T1000 (cell line): ENCODE data around the gene CCDC40.

ENCODE experiments used
- DNase-seq: peaks from one replicate; lab custom pipeline; 2025; ENCODE audit warnings: mixed read lengths; lab: John Stamatoyannopoulos, UW

Gene CCDC40

DNA sequence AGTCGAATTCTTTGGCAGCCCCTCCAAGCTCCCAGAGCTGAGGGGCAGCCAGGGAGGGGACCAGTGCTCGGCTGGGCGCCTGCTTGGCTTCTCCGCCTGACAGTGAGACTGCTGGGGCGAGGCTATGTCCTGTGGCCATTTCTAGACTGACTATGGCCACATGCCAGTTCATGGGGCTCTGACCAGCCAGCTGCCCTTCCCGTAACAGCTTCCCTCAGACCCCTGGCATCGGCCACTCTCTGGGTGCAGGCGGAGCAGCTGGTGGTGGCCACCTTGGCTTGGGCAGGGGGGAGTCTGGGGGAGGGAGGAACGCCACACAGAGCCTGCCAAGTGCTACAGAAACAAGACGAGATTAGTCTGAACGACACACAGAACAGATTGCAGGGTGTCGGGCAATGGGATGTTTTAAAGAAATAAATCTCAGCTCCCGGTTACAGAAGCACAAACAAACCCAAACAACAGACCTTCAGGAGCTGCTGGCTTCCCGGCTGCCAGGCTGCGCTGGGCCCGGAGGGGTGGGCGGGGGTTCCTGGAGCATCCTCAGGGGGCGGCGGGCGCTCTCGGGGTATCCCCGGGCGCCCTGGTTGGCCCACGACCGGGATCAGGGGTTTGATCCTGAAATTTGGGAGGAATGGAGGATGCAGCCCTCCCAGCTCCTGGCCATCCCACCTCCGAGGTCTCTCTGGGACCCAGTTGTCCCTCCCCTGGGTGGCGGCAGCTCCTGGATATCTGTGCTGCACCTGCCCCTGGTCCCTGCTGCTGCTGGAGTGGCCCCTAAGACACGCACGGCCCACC is 35.3 kb upstream of the CCDC40 start:
- DNase-seq, result no peak

DNA sequence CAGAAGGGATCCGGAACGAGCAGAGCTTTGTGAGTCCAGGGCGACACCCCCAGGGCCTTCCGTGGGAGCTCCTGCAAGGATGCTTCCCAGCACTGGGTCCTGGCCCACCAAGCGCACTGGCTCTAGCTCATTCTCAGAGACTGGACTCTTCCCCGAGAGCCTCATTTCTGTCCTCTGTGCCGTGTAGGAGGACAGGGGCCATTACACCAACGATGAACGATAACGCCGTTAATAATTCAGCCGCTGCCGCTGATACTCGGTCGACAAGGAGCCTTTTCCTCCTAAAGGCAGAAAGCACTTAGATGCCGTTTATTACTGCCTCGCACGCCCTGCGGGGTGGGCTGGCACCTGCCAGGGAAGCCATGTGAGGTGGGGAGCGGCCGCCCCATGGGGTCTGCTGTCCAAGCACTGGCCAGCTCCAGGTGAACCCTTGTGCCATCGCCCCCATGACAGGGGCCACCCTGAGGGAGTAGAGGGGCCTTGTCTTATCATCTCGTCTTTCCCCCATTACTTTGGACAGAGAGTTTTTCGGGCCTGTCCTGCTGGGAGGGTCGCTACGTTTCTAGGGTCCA is 34.3 kb upstream of the CCDC40 start:
- no peak for DNase-seq

DNA sequence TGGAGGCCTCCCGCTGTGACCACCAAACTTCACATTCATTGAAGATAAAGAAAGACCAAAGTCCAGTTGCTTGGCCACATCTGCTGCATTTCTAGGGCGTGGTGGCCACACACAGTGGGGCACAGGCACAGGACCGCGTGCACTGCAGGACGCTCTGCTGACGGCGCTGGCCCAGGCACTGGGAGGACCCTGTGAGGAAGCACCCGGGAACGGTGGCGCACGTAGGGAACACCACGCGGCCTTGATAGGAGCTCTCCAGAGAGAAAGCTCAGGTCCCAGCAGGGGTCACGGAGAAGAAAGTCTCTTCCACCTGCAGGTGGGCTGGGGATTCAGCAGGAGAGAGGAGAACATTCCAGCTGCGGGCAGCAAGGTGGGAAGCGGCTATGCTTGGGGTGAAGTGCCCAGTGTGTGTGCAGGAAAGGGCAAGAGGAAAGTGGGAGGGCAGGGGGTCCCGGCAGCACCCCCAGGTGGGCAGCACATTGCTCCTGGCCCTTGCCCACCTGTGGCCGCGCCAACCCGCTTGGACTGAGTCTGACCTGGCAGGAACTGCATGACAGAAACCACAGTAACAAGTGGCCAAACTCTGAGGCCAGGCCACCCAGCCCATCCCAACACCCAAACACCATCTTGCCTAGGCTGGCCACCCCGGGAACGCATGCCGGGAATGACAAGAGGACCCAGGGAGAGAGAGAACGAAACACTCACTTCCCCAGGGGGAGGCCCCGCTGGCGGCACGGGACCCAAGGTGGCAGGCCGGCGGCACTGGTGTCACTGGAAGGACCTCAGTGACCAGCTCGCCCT is 33.6 kb upstream of the CCDC40 start:
- DNase-seq, result no peak

DNA sequence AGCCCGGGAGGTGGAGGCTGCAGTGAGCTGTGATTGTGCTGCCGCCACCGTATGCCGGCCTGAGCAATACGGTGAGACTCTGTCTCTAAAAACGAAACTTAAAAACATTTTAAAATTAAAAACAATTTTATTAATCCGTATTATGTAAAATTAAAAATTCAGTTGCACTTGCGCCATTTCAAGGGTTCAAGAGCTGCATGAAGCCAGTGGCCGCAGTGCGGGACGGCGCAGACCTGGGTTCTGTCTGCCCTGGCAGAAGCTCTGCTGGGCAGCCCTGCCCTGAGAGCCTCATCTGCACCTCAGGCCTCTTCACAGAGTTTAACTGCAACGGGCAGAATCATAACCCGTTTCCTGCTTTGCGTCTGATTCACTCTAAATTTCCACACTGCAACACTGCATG is 32.5 kb upstream of the CCDC40 start:
- no peak for DNase-seq

DNA sequence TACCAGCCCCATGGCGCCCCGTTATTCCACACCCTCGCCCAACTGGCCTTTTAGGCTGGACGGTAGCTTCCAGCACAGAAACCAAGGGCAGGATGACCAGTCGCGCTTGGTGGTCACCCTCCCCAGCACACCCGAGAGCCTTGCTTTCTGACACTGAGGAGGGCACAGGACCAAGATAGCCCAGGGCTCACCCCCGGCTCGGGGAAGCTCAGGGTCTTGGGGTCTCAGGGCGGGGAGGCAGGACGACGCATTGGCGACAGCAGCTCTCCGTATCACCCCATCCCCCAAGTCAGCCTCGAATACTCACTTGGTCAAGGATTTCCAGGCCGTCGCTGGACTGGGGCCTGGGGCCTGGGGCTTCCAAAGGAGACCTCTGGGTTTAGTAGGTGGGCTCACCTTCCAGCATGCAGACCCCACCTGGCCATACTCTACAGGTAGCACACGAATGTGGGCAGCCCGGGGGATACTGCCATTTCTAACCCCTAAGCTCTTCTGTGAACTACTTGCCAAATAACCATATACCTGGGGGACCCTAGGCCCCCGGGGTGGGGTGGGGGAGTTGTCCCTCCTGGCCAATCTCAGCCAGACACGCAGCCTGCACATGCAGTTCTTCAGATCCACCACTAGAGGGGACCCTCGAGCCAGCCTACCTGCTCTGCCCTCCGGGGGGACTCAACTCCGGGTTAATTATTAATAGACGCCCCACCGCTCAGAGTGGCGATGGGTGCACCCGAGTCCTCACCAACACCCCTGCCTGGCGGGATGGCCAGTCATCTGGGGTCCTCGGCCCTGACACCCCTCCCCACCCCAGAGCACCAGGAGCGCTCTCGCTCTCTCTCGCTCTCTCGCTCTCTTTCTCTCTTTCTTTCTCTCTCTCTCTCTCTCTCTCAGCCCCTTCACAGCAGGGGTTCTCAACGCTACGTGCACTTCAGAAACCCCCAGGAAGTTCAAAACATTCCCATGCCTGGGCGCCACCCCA is 30.8 kb upstream of the CCDC40 start:
- no peak for DNase-seq

DNA sequence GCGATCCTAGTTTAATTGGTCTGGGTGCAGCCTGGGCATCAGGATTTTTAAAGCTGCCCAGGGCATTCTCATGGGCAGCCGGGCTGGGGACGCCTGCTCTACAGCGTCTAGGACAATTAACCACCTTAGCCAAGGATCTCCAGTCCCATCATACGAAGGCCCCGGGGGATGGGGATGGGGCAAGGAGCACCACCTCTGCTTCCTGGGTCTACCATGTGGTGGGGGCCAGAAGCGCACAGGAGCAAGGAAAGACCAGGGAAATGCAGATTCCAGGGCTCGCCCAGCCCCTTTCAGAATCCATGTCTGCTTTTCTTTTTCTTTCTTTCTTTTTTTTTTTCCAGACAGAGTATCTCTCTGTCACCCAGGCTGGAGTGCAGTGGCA is 30.1 kb upstream of the CCDC40 start:
- no peak for DNase-seq

DNA sequence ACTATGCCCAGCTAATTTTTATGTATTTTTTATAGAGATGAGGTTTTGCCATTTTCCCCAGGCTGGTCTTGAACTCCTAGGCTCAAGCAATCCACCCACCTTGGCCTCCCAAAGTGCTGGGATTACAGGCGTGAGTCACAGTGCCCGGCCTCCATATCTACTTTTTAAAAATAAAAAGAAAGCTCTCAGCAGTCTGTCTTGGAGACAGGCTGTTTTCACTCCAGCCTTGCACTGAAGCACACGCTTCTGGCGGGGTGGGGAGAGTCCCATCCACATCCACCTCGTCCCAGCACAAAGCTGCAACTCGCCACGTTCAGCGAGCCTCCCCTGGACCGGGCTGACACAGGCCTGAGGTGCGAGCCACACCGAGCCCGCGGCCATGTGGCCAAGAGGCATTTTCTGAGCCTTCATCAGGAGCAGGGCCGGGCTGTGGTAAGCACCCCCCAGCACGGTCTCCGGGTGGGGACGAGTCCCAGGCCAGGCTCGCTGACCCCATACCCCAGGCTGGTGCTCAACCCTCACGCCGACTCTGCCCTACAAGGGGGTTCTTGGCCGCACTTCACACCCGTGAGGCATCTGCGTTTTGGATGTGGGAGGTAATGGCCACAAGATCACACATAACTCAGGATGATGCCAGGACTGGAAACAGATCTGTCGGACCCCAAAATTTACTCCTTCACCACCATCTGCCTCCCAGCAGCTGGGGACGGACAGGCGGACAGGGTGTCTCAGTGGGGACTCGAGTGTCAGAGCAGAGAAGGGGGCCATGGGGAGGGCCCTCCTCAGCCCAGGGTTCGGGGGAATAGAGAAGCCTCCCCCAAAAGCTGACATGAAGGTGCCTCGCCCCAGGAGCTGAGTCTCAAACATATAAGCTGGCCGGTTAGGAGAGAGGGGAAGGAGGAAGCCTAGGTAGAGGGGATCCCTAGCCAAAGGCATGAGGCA is 29.4 kb upstream of the CCDC40 start:
- DNase-seq, result no peak

GRCh38 chr17:80007939-80008338 is 28.5 kb upstream of the CCDC40 start:
- no peak for DNase-seq

DNA sequence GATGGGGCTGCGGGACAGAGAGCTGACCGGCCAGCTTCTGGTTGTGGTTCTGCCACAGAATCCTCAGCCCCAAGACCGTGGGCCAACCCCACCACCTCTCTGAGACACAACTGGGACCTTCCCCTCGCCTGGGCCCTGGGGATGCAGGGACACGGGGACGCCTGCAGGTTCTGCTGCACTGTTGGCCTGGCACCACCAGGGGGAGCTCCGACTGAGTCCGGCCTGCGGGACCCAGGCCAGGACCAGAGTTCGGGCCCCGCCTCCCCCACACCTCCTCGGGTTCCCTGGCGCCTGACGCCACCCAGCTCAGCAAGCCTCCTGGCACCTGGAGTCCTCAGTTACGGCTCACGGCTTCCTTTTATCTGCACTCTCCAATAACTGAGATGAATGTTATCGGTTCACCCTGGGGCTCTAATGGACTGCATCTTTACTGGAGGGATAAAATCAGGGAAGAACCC is 28.0 kb upstream of the CCDC40 start:
- DNase-seq, result peak; percentile 61

- no peak for DNase-seq
Observed at GRCh38 chr17:80008848-80009247, 27.6 kb upstream of the CCDC40 start.

DNA sequence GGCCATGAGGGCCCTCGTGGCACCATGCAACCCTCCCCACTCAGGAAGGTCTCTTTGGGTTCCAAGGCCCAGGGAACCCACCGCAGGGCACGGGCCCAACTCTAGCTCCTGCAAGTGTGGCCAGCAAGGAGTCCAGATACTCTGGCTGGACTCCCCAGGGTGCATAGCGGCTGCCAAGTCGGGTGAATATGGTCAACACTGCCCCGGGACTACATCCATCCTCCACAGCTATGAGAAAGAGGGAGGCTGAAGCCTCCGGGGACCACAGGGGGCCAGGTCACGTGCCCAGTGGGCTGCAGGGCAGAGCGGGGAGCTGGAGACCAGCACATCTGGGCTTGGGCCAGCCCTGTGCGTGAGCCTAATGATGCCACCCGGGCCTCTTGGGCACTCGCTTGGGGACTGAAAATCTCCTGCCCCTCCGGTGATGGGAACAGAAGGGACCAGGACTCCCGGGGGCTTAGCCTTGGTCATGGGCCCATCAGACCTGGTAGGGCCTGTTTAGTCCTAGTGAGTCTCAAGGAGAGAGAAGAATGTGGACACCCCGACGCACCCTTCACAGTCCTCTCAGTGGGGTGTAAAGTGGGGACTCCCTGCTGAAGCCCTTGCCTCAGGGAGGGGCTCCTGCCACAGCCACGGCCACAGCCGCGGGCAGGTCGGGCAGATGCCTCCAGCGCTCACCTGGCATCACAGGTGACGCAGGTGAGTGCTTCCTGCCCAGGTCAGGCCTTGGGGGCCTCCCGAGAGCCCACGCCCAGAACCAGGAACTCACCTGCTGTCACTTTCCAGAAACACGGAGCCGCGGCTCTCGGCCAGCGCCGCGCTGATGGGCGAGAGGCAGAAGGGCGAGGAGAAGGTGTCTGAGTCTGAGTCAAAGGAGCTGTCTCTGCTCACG is 26.8 kb upstream of the CCDC40 start:
- DNase-seq, result no peak

DNA sequence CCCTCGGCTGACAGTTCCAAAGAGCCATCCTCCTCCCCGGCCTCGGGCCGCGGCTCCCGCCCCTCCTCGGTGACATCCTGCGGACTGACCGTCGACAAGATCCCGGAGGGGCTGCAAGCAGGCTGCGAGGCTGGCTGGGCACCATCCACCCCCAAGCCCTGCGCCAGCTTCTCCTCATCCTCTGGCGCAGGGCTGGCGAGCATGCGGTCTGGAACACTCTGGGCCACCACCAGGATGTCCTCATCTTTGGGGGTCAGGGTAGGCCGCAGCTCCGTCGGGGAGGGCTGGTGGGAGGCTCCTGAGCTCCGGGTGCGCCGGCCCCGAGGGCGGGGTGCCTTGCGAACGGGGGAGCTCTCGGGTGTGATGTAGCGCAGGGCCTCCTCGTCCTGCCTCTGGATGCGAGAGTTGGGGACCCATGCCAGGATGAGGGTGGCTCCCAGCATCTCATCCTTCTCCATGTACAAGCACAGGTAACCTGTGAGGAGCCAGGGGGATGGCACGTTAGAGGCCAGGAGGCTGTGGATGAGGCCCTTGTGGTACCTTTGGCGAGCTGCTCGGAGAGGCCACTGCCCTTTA is 26.1 kb upstream of the CCDC40 start:
- no peak for DNase-seq

DNA sequence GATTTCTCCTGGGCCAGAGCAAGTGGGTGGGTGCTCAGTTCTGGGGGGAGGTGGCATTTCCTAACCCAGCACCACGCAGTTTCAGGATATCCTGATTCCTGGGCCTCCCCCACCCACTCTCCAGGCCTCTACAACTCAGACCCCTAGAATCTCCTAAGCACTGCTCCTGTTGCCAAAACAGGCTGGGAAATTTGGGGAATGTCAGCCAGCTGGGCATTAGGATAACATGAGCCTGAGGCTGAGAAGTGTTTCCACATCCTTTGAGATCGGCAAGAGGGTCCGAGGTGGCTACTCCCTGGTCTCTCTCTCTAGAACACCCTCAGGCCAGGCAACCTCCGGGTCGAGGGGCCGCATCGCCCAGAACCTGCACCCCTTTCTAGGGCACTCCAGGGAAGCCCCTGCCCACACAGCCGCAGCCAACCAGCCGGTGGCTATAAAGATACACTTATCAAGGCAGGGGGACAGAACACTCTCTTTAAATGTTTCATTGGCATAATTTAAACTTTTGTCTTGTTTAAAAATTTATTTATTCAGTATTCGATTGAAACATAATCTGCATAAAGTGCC is 24.4 kb upstream of the CCDC40 start:
- DNase-seq, result no peak

DNA sequence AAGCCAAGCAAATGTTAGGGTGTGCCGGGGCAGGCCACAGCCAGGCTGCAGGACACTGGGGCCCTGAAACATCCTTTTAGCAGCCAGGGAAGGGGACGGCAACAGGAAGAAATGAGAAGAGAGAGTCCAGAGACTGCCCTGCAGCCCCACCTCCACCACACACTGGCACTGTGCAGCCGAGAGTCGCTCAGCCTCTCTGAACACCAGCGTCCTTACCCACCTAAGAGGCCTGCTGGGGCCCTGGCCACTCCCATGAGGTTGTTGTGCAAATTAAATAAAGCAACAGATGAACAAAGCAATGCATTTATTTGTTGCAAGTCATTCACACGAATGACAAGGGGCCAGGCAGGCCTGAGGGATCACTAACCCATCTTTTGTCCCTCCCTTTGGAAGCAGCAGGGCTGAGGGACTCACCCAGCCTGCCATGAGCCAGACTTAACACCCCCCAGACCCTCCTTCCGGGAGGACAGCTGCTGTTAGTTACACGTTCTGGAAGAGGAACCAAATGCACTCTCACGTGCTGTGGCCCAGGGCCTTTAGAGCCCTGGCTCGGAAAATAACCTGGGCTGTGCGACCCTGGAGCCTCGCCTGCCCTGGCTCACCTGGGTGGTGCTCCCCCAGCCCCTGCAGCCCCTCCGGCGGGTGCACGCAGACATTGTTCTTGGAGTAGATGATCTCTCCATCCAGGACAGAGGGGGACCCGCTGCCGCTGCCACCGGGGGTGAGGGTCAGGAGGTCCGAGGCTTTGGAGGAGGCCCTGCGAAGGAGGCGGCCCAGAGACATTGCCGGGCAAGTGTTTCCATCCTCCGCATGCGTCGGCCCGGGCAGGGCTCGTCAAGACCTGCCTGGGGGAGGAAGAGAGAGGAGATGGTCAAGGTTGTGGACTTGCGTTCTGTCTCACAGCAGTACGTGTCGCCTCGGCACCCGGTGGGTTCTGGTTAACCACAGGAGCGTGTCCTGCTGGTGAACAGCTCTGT is 23.4 kb upstream of the CCDC40 start:
- no peak for DNase-seq

GRCh38 chr17:80017226-80018010 is 19.0 kb upstream of the CCDC40 start:
- no peak for DNase-seq

DNA sequence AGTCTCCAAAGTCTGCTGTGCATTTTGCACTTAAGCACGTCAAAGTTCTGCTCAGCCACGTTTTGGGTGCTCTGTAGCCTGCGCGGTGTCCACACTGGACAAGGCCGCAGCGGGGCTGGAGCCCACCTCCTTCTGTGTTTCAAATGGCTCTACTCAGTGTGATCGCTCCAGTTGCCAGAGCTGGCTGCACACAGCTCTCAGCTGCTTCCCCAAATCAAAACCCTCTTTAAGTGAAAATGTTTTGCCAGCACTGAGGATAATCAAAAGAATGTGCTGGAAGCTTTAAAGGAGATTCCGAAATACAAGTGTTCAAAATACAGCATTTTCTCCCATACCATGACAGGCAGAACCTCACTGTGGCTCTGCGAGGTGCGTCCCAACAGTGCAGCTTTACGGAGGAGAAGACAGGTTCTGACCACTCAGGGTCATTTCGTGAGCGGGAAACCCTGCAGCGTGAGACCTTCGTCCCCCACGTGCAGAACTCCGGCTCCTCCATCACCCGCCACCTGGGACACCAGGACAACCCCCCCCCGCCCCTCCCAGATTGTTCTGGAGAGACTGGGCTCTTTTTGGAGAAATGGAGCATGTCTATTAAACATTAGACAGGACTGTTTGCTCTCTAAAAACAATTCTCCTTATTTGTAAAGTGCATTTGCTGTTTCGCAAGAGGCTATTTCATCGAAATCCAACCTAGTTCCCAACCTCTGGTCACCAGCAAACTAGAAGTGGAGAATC is 17.4 kb upstream of the CCDC40 start:
- no peak for DNase-seq
